Lung (tissue), 12 donors: ENCODE measurements around the gene ANTXR1. TPM values are rescaled to one million over a fixed set of nuclear protein-coding genes. Genes with fewer than 3 reads are reported as not detected.

Experiments used
- ATAC-seq: fragments of 200-7000 bp; cut with Tn5 transposase; one replicate; pipeline ENCODE4 v1.9.1; 2020; ENCODE audit warnings: moderate number of reproducible peaks; ENCODE audit not compliant: insufficient read depth, low FRiP score
- DNase-seq, 3 donors: peaks; one replicate each; pipeline ENCODE4 v3.0.0-alpha.2; 2013 to 2017
- H3K27ac ChIP-seq, 2 donors: one replicate each; pipeline ENCODE4 v1.5.1; 2013; ENCODE audit warnings: mild to moderate bottlenecking in 2 of 2, moderate library complexity in 2 of 2, control low read depth in 1 of 2, inconsistent platforms in 1 of 2, low read depth in 1 of 2, low read length in 1 of 2
- H3K27me3 ChIP-seq, 3 donors: one replicate each; pipeline ENCODE4 v1.5.1; 2013; ENCODE audit warnings: low read length in 2 of 3; ENCODE audit not compliant: control insufficient read depth in 3 of 3, insufficient read depth in 3 of 3
- H3K36me3 ChIP-seq, 4 donors: one replicate each; pipeline ENCODE4 v1.5.1; 2013; ENCODE audit warnings: low read length in 4 of 4, mild to moderate bottlenecking in 1 of 4, moderate library complexity in 1 of 4; ENCODE audit not compliant: control insufficient read depth in 4 of 4, insufficient read depth in 4 of 4
- H3K4me1 ChIP-seq, 5 donors: one replicate each; pipeline ENCODE4 v1.5.1; 2013; ENCODE audit warnings: low read length in 5 of 5, mild to moderate bottlenecking in 2 of 5, moderate library complexity in 1 of 5; ENCODE audit not compliant: control insufficient read depth in 5 of 5, insufficient read depth in 5 of 5
- H3K4me3 ChIP-seq: one replicate; pipeline ENCODE4 v1.5.1; 2013; ENCODE audit warnings: mild to moderate bottlenecking, control low read depth, moderate library complexity
- H3K9ac ChIP-seq, 2 donors: one replicate each; pipeline ENCODE4 v1.5.1; 2013; ENCODE audit warnings: low read length in 2 of 2, control low read depth in 1 of 2; ENCODE audit not compliant: insufficient read depth in 1 of 2
- H3K9me3 ChIP-seq, 4 donors: one replicate each; pipeline ENCODE4 v1.5.1; 2013; ENCODE audit warnings: low read length in 3 of 4, mild to moderate bottlenecking in 1 of 4, moderate library complexity in 1 of 4; ENCODE audit not compliant: control insufficient read depth in 4 of 4, insufficient read depth in 3 of 4
- WGBS, 2 donors: extraction: QIAGEN DNeasy Blood & Tissue Kit; methylation state at CpG; one replicate each; pipeline ENCODE4 v1.1.7; 2013; 5-methylcytosine and 5-hydroxymethylcytosine counted together
- polyA plus RNA-seq, 2 donors: library from polyadenylated mRNA; stranded (reverse); fragments of 200-250 nt; gene quantifications; one replicate each; pipeline ENCODE4 v1.2.1, GENCODE V29; 2013
- total RNA-seq, 2 donors: library from RNA; depleted of rRNA in 1 of 2; stranded (reverse); fragments of >200 nt in 1 of 2; gene quantifications; one replicate each; pipeline ENCODE4 v1.2.1, GENCODE V29; 2014 to 2021
- TF ChIP-seq, protein P1 (sequence below): IDR thresholded peaks from 2 replicates; pipeline ENCODE4 v1.5.1; 2012; ENCODE audit warnings: mild to moderate bottlenecking; ENCODE audit errors: control extremely low read depth, extremely low read depth
- donor health status: control.
- donor health status: control.
- donor health status: Bipolar disorder and iron deficiency.
- donor health status: healthy.
- donor health status: DM: yes; HTN: yes; CAD: no.

The ANTXR1 gene
- total and polyA plus RNA-seq, 4 donors: 13.4 to 81.0 (median 34.8) TPM

DNA sequence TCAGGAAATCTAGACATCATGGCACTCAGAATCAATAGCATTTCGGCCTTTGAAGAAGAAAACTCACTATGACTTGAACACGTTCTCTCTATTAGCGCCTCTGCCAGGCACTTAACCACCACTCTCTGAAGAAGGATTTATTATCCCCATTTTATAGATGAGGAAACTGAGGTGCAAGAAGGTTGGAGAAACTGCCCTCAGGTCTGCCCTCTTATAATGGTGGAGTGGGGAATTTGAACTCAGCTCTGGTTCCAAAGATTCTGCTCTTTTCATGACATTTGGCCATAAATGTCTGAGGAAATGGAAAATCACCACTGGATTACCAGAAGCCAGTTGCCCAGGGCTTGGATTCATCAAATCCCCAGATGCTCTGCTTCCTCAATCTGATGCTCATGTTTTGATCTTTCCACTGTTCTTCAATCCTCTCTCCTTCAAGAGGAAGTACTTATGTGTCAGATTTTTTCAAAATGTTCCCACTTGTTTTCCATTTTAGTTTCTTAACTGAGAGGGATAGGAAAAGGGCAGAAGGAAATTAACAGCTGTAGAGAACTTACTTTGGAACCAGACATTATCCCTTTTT lies 68.1 kb downstream of the ANTXR1 start:
- TF ChIP-seq, protein P1, sequence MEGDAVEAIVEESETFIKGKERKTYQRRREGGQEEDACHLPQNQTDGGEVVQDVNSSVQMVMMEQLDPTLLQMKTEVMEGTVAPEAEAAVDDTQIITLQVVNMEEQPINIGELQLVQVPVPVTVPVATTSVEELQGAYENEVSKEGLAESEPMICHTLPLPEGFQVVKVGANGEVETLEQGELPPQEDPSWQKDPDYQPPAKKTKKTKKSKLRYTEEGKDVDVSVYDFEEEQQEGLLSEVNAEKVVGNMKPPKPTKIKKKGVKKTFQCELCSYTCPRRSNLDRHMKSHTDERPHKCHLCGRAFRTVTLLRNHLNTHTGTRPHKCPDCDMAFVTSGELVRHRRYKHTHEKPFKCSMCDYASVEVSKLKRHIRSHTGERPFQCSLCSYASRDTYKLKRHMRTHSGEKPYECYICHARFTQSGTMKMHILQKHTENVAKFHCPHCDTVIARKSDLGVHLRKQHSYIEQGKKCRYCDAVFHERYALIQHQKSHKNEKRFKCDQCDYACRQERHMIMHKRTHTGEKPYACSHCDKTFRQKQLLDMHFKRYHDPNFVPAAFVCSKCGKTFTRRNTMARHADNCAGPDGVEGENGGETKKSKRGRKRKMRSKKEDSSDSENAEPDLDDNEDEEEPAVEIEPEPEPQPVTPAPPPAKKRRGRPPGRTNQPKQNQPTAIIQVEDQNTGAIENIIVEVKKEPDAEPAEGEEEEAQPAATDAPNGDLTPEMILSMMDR: no peak
- no peak overlapping the region for H3K27ac ChIP-seq
- H3K36me3 ChIP-seq: peaks cover 0 to 31% (median 14%) of the 10 kb centered on the region in 4 donors
- 98 to 99% methylated on average over 3 of the region's 3 CpGs for WGBS, 2 donors
- no peaks in the 10 kb centered on the region for H3K9me3 ChIP-seq
- no peaks in the 10 kb centered on the region for H3K27me3 ChIP-seq
- no peak overlapping the region for H3K4me3 ChIP-seq
- peaks cover 4 to 32% (median 7%) of the 10 kb centered on the region in 5 donors for H3K4me1 ChIP-seq
- no peak for DNase-seq
- ATAC-seq: no peak
- no peak overlapping the region for H3K9ac ChIP-seq

DNA sequence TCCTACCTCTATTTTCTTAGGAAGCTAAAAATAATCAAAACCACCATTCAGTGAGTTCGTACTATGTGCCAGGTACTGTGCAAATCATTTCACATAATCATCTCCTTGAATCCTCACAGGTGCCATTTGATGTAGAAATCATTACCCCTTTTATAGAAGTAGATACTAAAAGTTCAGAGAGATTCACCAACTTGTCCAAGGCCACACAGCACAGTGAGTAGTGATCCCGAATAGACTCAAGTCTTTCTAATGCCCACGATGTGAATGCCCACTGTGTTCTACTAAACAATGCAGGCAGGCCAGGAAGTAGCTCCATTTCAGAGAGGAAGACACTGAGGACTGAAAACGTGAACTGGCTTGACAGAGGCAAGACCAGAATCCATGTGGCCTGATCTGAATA lies 68.8 kb downstream of the ANTXR1 start:
- TF ChIP-seq, protein P1: no peak
- H3K4me3 ChIP-seq: no peak overlapping the region
- ATAC-seq: no peak
- no peaks in the 10 kb centered on the region for H3K27me3 ChIP-seq
- 68 to 79% methylated on average over 4 of the region's 4 CpGs for WGBS, 2 donors
- H3K4me1 ChIP-seq: peaks cover 4 to 39% (median 12%) of the 10 kb centered on the region in 5 donors
- peak overlapping the region in 1 of 2 donors; percentile 59 for H3K27ac ChIP-seq
- no peak for DNase-seq
- no peaks in the 10 kb centered on the region for H3K9me3 ChIP-seq
- H3K36me3 ChIP-seq: peaks cover 0 to 32% (median 13%) of the 10 kb centered on the region in 4 donors
- no peak overlapping the region for H3K9ac ChIP-seq

DNA sequence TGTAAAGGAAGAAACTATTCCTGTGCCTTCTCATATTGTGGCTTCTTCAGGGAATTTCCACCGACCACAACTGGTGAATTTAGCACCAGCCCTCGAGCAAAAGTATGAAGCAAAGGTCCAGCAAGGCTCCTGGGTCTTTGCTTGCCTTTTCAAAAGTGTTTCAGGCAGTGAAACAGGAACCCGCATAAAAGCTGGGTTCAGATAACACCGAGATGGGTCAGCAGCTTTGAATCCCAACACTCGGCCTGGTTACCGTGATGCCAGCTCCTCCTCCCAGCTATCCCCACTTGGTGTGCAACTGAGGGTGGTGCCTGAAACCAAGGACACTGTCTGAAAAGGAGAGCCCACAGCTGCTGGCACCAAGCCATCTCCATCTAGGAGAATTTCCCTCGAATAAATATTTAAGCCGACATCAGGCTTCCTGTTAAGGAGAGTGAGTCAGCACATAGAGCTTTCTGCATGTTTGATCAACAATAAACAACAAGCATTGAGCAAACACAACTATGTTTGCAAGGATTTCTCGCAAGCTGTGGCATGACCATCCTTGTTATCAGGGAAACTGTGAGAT lies 69.5 kb downstream of the ANTXR1 start:
- Histone ChIP-seq H3K9ac (no peak overlapping the region), H3K27ac (peak overlapping the region in 1 of 2 donors; percentile 59), H3K4me1 (peaks cover 4 to 43% (median 15%) of the 10 kb centered on the region in 5 donors), H3K36me3 (peaks cover 0 to 27% (median 10%) of the 10 kb centered on the region in 4 donors), H3K9me3 (no peaks in the 10 kb centered on the region), H3K4me3 (no peak overlapping the region), H3K27me3 (no peaks in the 10 kb centered on the region)
- ATAC-seq: peak; percentile 60
- 25% methylated on average over 9 of the region's 9 CpGs for WGBS, 2 donors
- peak; percentile 59 to 83 (median 75) for DNase-seq
- TF ChIP-seq, protein P1: no peak
